ENCODE results near the gene ABTB1. TPM values are rescaled to one million over a fixed set of nuclear protein-coding genes. Genes with fewer than 3 reads are reported as not detected.

The ABTB1 gene
- total RNA-seq, 1 experiment from 2014 or later = 3.6 TPM

GRCh38 chr3:127674101-127674721 lies 1.5 kb downstream of the ABTB1 start:
- Histone ChIP-seq H3F3A (ENCODE audit: low read length, unreplicated experiment) (no peaks in the 10 kb centered on the region), H3K9me2 (replicated peaks; ENCODE audit: low read length) (no peaks in the 10 kb centered on the region), H3K79me2 (ENCODE audit: low read length) (no peaks in the 10 kb centered on the region), H3K9ac (ENCODE audit: low read length) (no peak overlapping the region), H3K9me3 (ENCODE audit: low read length) (no peaks in the 10 kb centered on the region), H2AFZ (ENCODE audit: low read length) (no peak overlapping the region), H3K4me1 (ENCODE audit: insufficient read depth, low read length) (peaks cover 6% of the 10 kb centered on the region), H3K36me3 (ENCODE audit: low read depth, low read length) (no peaks in the 10 kb centered on the region), H4K20me1 (ENCODE audit: low read length) (no peaks in the 10 kb centered on the region), H3K4me2 (ENCODE audit: low read length) (peak overlapping the region; percentile 78), H3K27ac (ENCODE audit: low read length) (no peak overlapping the region), H3K4me3 (ENCODE audit: low read length) (peak overlapping the region; percentile 84; the same call in 1 of the 2 replicates), H3K27me3 (ENCODE audit: low read length) (no peaks in the 10 kb centered on the region)
- CTCF ChIA-PET = no interaction called here
- intact Hi-C loops (cut with micrococcal nuclease) = no loop called here
- no peak for DNase-seq
- ATAC-seq = no peak
- TF ChIP-seq EZH2 (IDR thresholded peaks at IDR 0.05; ENCODE audit: low read length, unreplicated experiment) (no peak), EZH2phosphoT487 (IDR thresholded peaks at IDR 0.05; ENCODE audit: borderline replicate concordance, low read length) (no peak), CTCF (conservative IDR thresholded peaks at IDR 0.05; ENCODE audit: low read depth, low read length) (no peak)
- BruUV-seq (replicated peaks) = no TSS peak
- POLR2A ChIA-PET (ENCODE audit: unreplicated experiment) = no interaction called here

GRCh38 chr3:127674790-127675189 lies 2.0 kb downstream of the ABTB1 start:
- intact Hi-C loops (cut with micrococcal nuclease) = no loop called here
- ChIA-PET CTCF (no interaction called here), POLR2A (ENCODE audit: unreplicated experiment) (no interaction called here)
- BruUV-seq (replicated peaks) = no TSS peak
- ATAC-seq (no peak), DNase-seq (no peak)
- H3K9me2 ChIP-seq (replicated peaks; ENCODE audit: low read length) = no peaks in the 10 kb centered on the region
- H3K4me1 ChIP-seq (ENCODE audit: insufficient read depth, low read length) = peaks cover 6% of the 10 kb centered on the region
- no peaks in the 10 kb centered on the region for H3K79me2 ChIP-seq (ENCODE audit: low read length)
- H3K27ac ChIP-seq (ENCODE audit: low read length) = no peak overlapping the region
- no peaks in the 10 kb centered on the region for H3K27me3 ChIP-seq (ENCODE audit: low read length)
- H3K9me3 ChIP-seq (ENCODE audit: low read length) = no peaks in the 10 kb centered on the region
- H3F3A ChIP-seq (ENCODE audit: low read length, unreplicated experiment) = no peaks in the 10 kb centered on the region
- H2AFZ ChIP-seq (ENCODE audit: low read length) = no peak overlapping the region
- no peak overlapping the region for H3K4me3 ChIP-seq (ENCODE audit: low read length)
- no peaks in the 10 kb centered on the region for H4K20me1 ChIP-seq (ENCODE audit: low read length)
- H3K4me2 ChIP-seq (ENCODE audit: low read length) = no peak overlapping the region
- no peak overlapping the region for H3K9ac ChIP-seq (ENCODE audit: low read length)
- TF ChIP-seq CTCF (conservative IDR thresholded peaks at IDR 0.05; ENCODE audit: low read depth, low read length) = no peak
- no peak for TF ChIP-seq EZH2 (IDR thresholded peaks at IDR 0.05; ENCODE audit: low read length, unreplicated experiment)
- TF ChIP-seq EZH2phosphoT487 (IDR thresholded peaks at IDR 0.05; ENCODE audit: borderline replicate concordance, low read length) = no peak
- no peaks in the 10 kb centered on the region for H3K36me3 ChIP-seq (ENCODE audit: low read depth, low read length)

- Histone ChIP-seq H3K27ac (ENCODE audit: low read length) (no peak overlapping the region), H3K4me1 (ENCODE audit: insufficient read depth, low read length) (peaks cover 6% of the 10 kb centered on the region), H3K9me2 (replicated peaks; ENCODE audit: low read length) (no peaks in the 10 kb centered on the region), H3K4me2 (ENCODE audit: low read length) (no peak overlapping the region), H3K79me2 (ENCODE audit: low read length) (no peaks in the 10 kb centered on the region), H2AFZ (ENCODE audit: low read length) (no peak overlapping the region), H3F3A (ENCODE audit: low read length, unreplicated experiment) (no peaks in the 10 kb centered on the region), H3K36me3 (ENCODE audit: low read depth, low read length) (no peaks in the 10 kb centered on the region), H4K20me1 (ENCODE audit: low read length) (no peaks in the 10 kb centered on the region), H3K27me3 (ENCODE audit: low read length) (no peaks in the 10 kb centered on the region), H3K9me3 (ENCODE audit: low read length) (no peaks in the 10 kb centered on the region), H3K4me3 (ENCODE audit: low read length) (no peak overlapping the region), H3K9ac (ENCODE audit: low read length) (no peak overlapping the region)
- DNase-seq (no peak), ATAC-seq (no peak)
- intact Hi-C loops (cut with micrococcal nuclease) = no loop called here
- BruUV-seq (replicated peaks) = no TSS peak
- TF ChIP-seq EZH2 (IDR thresholded peaks at IDR 0.05; ENCODE audit: low read length, unreplicated experiment) = no peak
- POLR2A ChIA-PET (ENCODE audit: unreplicated experiment) = no interaction called here
- CTCF ChIA-PET = no interaction called here
These were observed 3.1 kb downstream of the ABTB1 start for GRCh38 chr3:127675651-127676391.
